Fibroblast of lung (primary cell): Measurements from ENCODE around the gene TOMM70. TPM values are rescaled to one million over a fixed set of nuclear protein-coding genes. Genes with fewer than 3 reads are reported as not detected.
A peak's percentile ranks its signal among the peaks of the same experiment; 100 is the strongest.

Experiments used
- DNase-seq, 2 donors: peaks; one replicate each; pipeline versions ENCODE4 v3.0.0 to v3.0.0-alpha.2; 2010; ENCODE audit warnings: low read depth in 2 of 2
- H2AFZ ChIP-seq: 2 replicates; pipeline ENCODE4 v1.5.1; 2012; ENCODE audit warnings: low read length, control low read depth, inconsistent platforms
- H3K27ac ChIP-seq: 2 replicates; pipeline ENCODE4 v1.5.1; 2011; ENCODE audit warnings: low read length, control low read depth; ENCODE audit not compliant: insufficient read depth
- H3K27me3 ChIP-seq: 2 replicates; pipeline ENCODE4 v1.5.1; 2011; ENCODE audit warnings: mild to moderate bottlenecking, low read length; ENCODE audit not compliant: control insufficient read depth, insufficient read depth
- H3K36me3 ChIP-seq: 2 replicates; pipeline ENCODE4 v1.5.1; 2011; ENCODE audit warnings: low read length; ENCODE audit not compliant: control insufficient read depth, insufficient read depth
- H3K4me1 ChIP-seq: 2 replicates; pipeline ENCODE4 v1.5.1; 2011; ENCODE audit warnings: low read length; ENCODE audit not compliant: control insufficient read depth, insufficient read depth; ENCODE audit errors: extremely low read depth
- H3K4me2 ChIP-seq: 2 replicates; pipeline ENCODE4 v1.5.1; 2011; ENCODE audit warnings: low read length, control low read depth; ENCODE audit not compliant: insufficient read depth; ENCODE audit errors: extremely low read depth
- H3K4me3 ChIP-seq, 4 experiments: fragments of 200-600 bp in 1 of 4; sonication (generic) in 1 of 4; replicated peaks in 1 of 4; 2 replicates each; pipeline ENCODE4 v1.5.1; 2011 to 2016; ENCODE audit warnings: low read length in 4 of 4, low read depth in 3 of 4, mild to moderate bottlenecking in 3 of 4, control low read depth in 2 of 4, inconsistent platforms in 1 of 4, mixed read lengths in 1 of 4; ENCODE audit not compliant: insufficient read depth in 1 of 4; ENCODE audit errors: control extremely low read depth in 1 of 4
- H3K79me2 ChIP-seq: 2 replicates; pipeline ENCODE4 v1.5.1; 2012; ENCODE audit warnings: mild to moderate bottlenecking, low read length, inconsistent platforms; ENCODE audit not compliant: control insufficient read depth, insufficient read depth
- H3K9ac ChIP-seq: 2 replicates; pipeline ENCODE4 v1.5.1; 2011; ENCODE audit warnings: mild to moderate bottlenecking, low read length, control low read depth; ENCODE audit not compliant: insufficient read depth
- H3K9me3 ChIP-seq: 2 replicates; pipeline ENCODE4 v1.5.1; 2012; ENCODE audit warnings: low read depth, low read length; ENCODE audit not compliant: control insufficient read depth, insufficient read depth
- H4K20me1 ChIP-seq: 2 replicates; pipeline ENCODE4 v1.5.1; 2011; ENCODE audit warnings: low read length; ENCODE audit not compliant: control insufficient read depth, insufficient read depth; ENCODE audit errors: extremely low read depth
- CTCF ChIP-seq, 2 donors: IDR thresholded peaks in 1 of 2; conservative IDR thresholded peaks in 1 of 2; 1 replicate in 1 of 2; 2 replicates in 1 of 2; pipeline ENCODE4 v1.5.1; 2011 to 2012; ENCODE audit warnings: low read length in 2 of 2, control low read depth in 1 of 2, inconsistent platforms in 1 of 2, low read depth in 1 of 2, mild to moderate bottlenecking in 1 of 2
- EZH2 ChIP-seq: IDR thresholded peaks from 2 replicates; pipeline ENCODE4 v1.5.1; 2012; ENCODE audit warnings: low read length, control low read depth, mild to moderate bottlenecking; ENCODE audit errors: missing control alignments
- polyA plus RNA-seq, 2 donors: library from polyadenylated mRNA; depleted of rRNA in 1 of 2; stranded (reverse) in 1 of 2; unstranded in 1 of 2; fragments of >200 nt; gene quantifications; 2 replicates each; pipeline ENCODE4 v1.2.1, GENCODE V29; 2011 to 2012; ENCODE audit warnings: missing spikeins in 1 of 2
- total RNA-seq: library from RNA; depleted of rRNA; stranded (reverse); fragments of >200 nt; gene quantifications from 2 replicates; pipeline ENCODE4 v1.2.1, GENCODE V29; 2014

TOMM70 gene
- total and polyA plus RNA-seq, 2 donors (not counting 1 experiment from before 2014, with no cell fraction given): 41.8 to 56.1 TPM

GRCh38 chr3:100407977-100408532 is 7.2 kb upstream of the TOMM70 start:
- Histone ChIP-seq H3K27me3 (no peaks in the 10 kb centered on the region), H3K9me3 (no peaks in the 10 kb centered on the region), H3K79me2 (peaks cover 9% of the 10 kb centered on the region), H3K27ac (no peak overlapping the region), H3K4me3 (no peak overlapping the region), H4K20me1 (no peaks in the 10 kb centered on the region), H3K4me1 (no peaks in the 10 kb centered on the region), H3K9ac (no peak overlapping the region), H3K4me2 (no peak overlapping the region), H2AFZ (no peak overlapping the region), H3K36me3 (no peaks in the 10 kb centered on the region)
- TF ChIP-seq EZH2 (no peak), CTCF (conservative IDR thresholded peaks at IDR 0.05 in 1 of 2, IDR thresholded peaks at IDR 0.05 in 1 of 2; ENCODE audit: low read depth in 1 of 2, low read length in 2 of 2) (no peak)
- DNase-seq: peak in 1 of 2 donors; percentile 29

- Histone ChIP-seq H3K4me3 (no peak overlapping the region), H3K36me3 (no peaks in the 10 kb centered on the region), H3K4me2 (no peak overlapping the region), H3K9me3 (no peaks in the 10 kb centered on the region), H3K27ac (no peak overlapping the region), H3K4me1 (no peaks in the 10 kb centered on the region), H2AFZ (no peak overlapping the region), H3K27me3 (no peaks in the 10 kb centered on the region), H4K20me1 (no peaks in the 10 kb centered on the region), H3K9ac (no peak overlapping the region), H3K79me2 (peaks cover 13% of the 10 kb centered on the region)
- DNase-seq: no peak
- TF ChIP-seq EZH2: no peak
- no peak for TF ChIP-seq CTCF (conservative IDR thresholded peaks at IDR 0.05 in 1 of 2, IDR thresholded peaks at IDR 0.05 in 1 of 2; ENCODE audit: low read depth in 1 of 2, low read length in 2 of 2)
Measured at GRCh38 chr3:100407164-100407563, 6.3 kb upstream of the TOMM70 start.

GRCh38 chr3:100404250-100404548 is 3.3 kb upstream of the TOMM70 start:
- Histone ChIP-seq H3K27me3 (no peaks in the 10 kb centered on the region), H3K4me3 (peak overlapping the region in 1 of 4 experiments; percentile 71), H3K27ac (no peak overlapping the region), H2AFZ (no peak overlapping the region), H3K4me2 (peak overlapping the region; percentile 90), H3K9me3 (no peaks in the 10 kb centered on the region), H3K9ac (no peak overlapping the region), H3K79me2 (peaks cover 36% of the 10 kb centered on the region), H3K36me3 (no peaks in the 10 kb centered on the region), H3K4me1 (no peaks in the 10 kb centered on the region), H4K20me1 (no peaks in the 10 kb centered on the region)
- DNase-seq: no peak
- TF ChIP-seq EZH2 (no peak), CTCF (conservative IDR thresholded peaks at IDR 0.05 in 1 of 2, IDR thresholded peaks at IDR 0.05 in 1 of 2; ENCODE audit: low read depth in 1 of 2, low read length in 2 of 2) (no peak)
